ENCODE measurements around the gene CDKL1.

CDKL1 gene

DNA sequence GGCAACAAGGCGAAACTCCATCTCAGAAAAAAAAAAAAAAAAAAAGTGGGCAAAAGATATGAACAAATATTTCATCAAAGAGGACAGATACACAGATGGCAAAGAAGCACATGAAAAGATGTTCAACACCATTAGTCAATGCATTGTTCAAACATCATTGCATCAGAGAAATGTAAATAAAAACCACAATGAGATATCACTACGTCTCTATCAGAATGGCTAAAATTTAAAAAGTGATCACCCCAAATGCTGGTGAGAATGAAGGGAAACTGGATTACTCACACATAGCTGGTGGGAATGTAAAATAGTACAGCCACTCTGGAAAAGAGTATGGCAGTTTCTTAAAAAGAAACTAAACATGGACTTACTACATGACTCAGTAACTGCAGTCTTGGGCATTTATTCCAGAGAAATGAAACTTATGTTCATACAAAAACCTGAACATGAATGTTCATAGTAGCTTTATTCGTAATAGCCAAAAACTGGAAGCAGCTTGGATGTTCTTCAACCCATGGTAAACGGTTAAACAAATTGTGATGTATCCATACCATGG is 88.2 kb downstream of the CDKL1 start:
- Histone ChIP-seq H3K9me3 (ENCODE audit: low read length) (no peaks in the 10 kb centered on the region), H3F3A (ENCODE audit: insufficient read depth, low read length) (no peaks in the 10 kb centered on the region), H3K9me2 (ENCODE audit: low read depth, low read length) (no peaks in the 10 kb centered on the region), H3K27me3 (ENCODE audit: insufficient read depth, low read length) (no peaks in the 10 kb centered on the region), H3K4me2 (ENCODE audit: low read length) (no peak overlapping the region), H2AFZ (ENCODE audit: low read length) (no peak overlapping the region), H3K9ac (ENCODE audit: low read length) (no peak overlapping the region), H4K20me1 (ENCODE audit: insufficient read depth, low read length) (no peaks in the 10 kb centered on the region), H3K4me1 (ENCODE audit: insufficient read depth, low read length, severe bottlenecking) (peaks cover 20% of the 10 kb centered on the region), H3K4me3 (ENCODE audit: low read depth, low read length, poor library complexity, severe bottlenecking) (no peak overlapping the region), H3K79me2 (ENCODE audit: insufficient read depth, low read length) (peaks cover 29% of the 10 kb centered on the region), H3K36me3 (ENCODE audit: insufficient read depth, low read length) (peaks cover 7% of the 10 kb centered on the region), H3K27ac (ENCODE audit: low read depth, low read length, poor library complexity, severe bottlenecking) (no peak overlapping the region)
- TF ChIP-seq EZH2 (IDR thresholded peaks at IDR 0.05; ENCODE audit: borderline replicate concordance, low read length): no peak
- TF ChIP-seq, protein P1, sequence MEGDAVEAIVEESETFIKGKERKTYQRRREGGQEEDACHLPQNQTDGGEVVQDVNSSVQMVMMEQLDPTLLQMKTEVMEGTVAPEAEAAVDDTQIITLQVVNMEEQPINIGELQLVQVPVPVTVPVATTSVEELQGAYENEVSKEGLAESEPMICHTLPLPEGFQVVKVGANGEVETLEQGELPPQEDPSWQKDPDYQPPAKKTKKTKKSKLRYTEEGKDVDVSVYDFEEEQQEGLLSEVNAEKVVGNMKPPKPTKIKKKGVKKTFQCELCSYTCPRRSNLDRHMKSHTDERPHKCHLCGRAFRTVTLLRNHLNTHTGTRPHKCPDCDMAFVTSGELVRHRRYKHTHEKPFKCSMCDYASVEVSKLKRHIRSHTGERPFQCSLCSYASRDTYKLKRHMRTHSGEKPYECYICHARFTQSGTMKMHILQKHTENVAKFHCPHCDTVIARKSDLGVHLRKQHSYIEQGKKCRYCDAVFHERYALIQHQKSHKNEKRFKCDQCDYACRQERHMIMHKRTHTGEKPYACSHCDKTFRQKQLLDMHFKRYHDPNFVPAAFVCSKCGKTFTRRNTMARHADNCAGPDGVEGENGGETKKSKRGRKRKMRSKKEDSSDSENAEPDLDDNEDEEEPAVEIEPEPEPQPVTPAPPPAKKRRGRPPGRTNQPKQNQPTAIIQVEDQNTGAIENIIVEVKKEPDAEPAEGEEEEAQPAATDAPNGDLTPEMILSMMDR (IDR thresholded peaks at IDR 0.05; ENCODE audit: low read length): no peak

DNA sequence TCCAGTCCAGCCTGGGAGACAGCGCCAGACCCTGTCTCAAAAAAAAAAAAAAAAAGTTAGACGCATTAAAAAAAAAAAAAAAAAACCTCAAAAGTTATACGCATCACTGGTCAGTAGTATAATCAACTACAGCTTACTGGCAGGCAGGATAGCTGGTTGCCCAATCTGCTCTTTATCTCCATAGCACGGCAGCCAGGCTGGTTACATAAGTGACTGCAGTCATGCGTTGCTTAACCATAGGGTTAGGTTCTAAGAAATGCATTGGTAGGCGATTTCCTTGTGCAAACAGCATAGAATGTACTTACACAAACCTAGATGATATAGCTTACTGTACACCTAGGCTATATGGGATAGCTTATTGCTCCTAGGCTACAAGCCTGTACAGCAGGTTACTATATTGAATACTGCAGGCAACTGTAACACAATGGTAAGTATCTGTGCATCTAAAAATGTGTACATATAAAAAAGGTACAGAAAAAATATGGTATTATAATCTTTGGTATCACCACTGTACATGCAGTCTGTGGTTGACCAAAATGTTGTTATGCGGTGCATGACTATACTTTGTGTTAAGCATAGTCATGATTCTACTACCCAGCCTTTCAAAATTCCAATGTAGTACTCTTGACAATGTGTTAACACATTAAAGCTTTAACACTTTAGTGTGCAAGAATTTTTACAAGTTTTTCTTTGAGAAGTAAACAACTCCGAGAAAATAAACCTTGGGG is 92.8 kb downstream of the CDKL1 start:
- no peak overlapping the region for H3K4me2 ChIP-seq (ENCODE audit: low read length)
- no peaks in the 10 kb centered on the region for H3F3A ChIP-seq (ENCODE audit: insufficient read depth, low read length)
- no peaks in the 10 kb centered on the region for H3K27me3 ChIP-seq (ENCODE audit: insufficient read depth, low read length)
- peaks cover 6% of the 10 kb centered on the region for H3K4me1 ChIP-seq (ENCODE audit: insufficient read depth, low read length, severe bottlenecking)
- no peaks in the 10 kb centered on the region for H3K9me3 ChIP-seq (ENCODE audit: low read length)
- no peaks in the 10 kb centered on the region for H3K9me2 ChIP-seq (ENCODE audit: low read depth, low read length)
- H2AFZ ChIP-seq (ENCODE audit: low read length): no peak overlapping the region
- H4K20me1 ChIP-seq (ENCODE audit: insufficient read depth, low read length): no peaks in the 10 kb centered on the region
- TF ChIP-seq EZH2 (IDR thresholded peaks at IDR 0.05; ENCODE audit: borderline replicate concordance, low read length): no peak
- TF ChIP-seq, protein P1 (IDR thresholded peaks at IDR 0.05; ENCODE audit: low read length): no peak
- H3K27ac ChIP-seq (ENCODE audit: low read depth, low read length, poor library complexity, severe bottlenecking): no peak overlapping the region
- H3K79me2 ChIP-seq (ENCODE audit: insufficient read depth, low read length): peaks cover 13% of the 10 kb centered on the region
- no peak overlapping the region for H3K4me3 ChIP-seq (ENCODE audit: low read depth, low read length, poor library complexity, severe bottlenecking)
- no peak overlapping the region for H3K9ac ChIP-seq (ENCODE audit: low read length)
- peaks cover 25% of the 10 kb centered on the region for H3K36me3 ChIP-seq (ENCODE audit: insufficient read depth, low read length)

DNA sequence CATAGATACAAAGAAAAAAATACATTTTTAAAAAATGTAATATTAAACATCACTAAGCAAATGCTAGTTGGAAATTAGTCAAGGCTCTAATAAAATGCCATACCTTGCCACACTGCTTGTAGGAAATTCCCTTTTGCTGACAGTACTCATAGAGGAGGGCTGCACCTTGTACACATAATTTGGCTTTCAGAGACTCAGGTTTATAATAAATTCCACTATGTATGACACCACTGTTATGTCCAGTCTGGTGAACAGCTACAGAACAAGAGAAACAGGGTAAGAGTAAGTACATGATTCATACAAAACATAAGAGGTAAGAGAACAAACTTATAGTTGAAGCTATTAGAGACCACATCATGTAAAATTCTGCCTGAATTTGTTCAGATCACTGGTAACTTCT is 94.8 kb downstream of the CDKL1 start:
- peaks cover 6% of the 10 kb centered on the region for H3K4me1 ChIP-seq (ENCODE audit: insufficient read depth, low read length, severe bottlenecking)
- peaks cover 27% of the 10 kb centered on the region for H3K36me3 ChIP-seq (ENCODE audit: insufficient read depth, low read length)
- H3K79me2 ChIP-seq (ENCODE audit: insufficient read depth, low read length): peaks cover 5% of the 10 kb centered on the region; the same call in 1 of the 2 replicates
- H3K4me2 ChIP-seq (ENCODE audit: low read length): no peak overlapping the region
- no peaks in the 10 kb centered on the region for H3K9me2 ChIP-seq (ENCODE audit: low read depth, low read length)
- H3K9me3 ChIP-seq (ENCODE audit: low read length): no peaks in the 10 kb centered on the region
- H3K9ac ChIP-seq (ENCODE audit: low read length): no peak overlapping the region
- no peak overlapping the region for H3K4me3 ChIP-seq (ENCODE audit: low read depth, low read length, poor library complexity, severe bottlenecking)
- H3K27ac ChIP-seq (ENCODE audit: low read depth, low read length, poor library complexity, severe bottlenecking): no peak overlapping the region
- TF ChIP-seq EZH2 (IDR thresholded peaks at IDR 0.05; ENCODE audit: borderline replicate concordance, low read length): no peak
- H3F3A ChIP-seq (ENCODE audit: insufficient read depth, low read length): no peaks in the 10 kb centered on the region
- no peak overlapping the region for H2AFZ ChIP-seq (ENCODE audit: low read length)
- H3K27me3 ChIP-seq (ENCODE audit: insufficient read depth, low read length): no peaks in the 10 kb centered on the region
- H4K20me1 ChIP-seq (ENCODE audit: insufficient read depth, low read length): no peaks in the 10 kb centered on the region
